ENCODE data around the gene PXYLP1. TPM values are rescaled to one million over a fixed set of nuclear protein-coding genes. Genes with fewer than 3 reads are reported as not detected.

The PXYLP1 gene
- total and polyA plus RNA-seq, 9 of the 15 experiments (the other 6 are each of a cell fraction or from before 2014, with no cell fraction given): 0.80 to 2.9 (median 1.3) TPM

DNA sequence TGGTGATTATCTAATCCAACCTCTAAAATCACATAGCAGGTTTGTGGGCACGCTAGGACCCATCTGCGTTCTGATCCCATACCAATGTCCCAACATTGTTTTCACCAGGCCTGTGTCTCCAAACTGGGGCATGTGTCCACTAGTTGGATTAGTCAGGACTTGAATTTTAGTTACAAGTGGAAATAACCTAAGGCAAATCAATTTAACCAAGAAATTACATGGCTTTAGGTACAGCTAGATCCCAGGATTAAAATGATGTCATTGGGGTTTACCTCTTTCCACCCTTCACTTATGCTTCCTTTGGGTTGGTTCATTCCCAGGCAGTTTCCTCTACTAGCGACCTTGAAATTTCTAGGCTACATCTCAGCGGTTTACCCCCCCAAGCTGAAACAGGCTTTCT lies 47.2 kb upstream of the PXYLP1 start (continued):
- TF ChIP-seq PHB2 (IDR thresholded peaks at IDR 0.05; ENCODE audit: low read depth) (no peak), ELF4 (CRISPR knock-in tag; IDR thresholded peaks at IDR 0.05) (no peak), CBFA2T3 (IDR thresholded peaks at IDR 0.05) (no peak), MXI1 (IDR thresholded peaks at IDR 0.05; ENCODE audit: low read depth, low read length) (no peak), ZNF316 (IDR thresholded peaks at IDR 0.05) (no peak)
- TF ChIP-seq, protein P1, sequence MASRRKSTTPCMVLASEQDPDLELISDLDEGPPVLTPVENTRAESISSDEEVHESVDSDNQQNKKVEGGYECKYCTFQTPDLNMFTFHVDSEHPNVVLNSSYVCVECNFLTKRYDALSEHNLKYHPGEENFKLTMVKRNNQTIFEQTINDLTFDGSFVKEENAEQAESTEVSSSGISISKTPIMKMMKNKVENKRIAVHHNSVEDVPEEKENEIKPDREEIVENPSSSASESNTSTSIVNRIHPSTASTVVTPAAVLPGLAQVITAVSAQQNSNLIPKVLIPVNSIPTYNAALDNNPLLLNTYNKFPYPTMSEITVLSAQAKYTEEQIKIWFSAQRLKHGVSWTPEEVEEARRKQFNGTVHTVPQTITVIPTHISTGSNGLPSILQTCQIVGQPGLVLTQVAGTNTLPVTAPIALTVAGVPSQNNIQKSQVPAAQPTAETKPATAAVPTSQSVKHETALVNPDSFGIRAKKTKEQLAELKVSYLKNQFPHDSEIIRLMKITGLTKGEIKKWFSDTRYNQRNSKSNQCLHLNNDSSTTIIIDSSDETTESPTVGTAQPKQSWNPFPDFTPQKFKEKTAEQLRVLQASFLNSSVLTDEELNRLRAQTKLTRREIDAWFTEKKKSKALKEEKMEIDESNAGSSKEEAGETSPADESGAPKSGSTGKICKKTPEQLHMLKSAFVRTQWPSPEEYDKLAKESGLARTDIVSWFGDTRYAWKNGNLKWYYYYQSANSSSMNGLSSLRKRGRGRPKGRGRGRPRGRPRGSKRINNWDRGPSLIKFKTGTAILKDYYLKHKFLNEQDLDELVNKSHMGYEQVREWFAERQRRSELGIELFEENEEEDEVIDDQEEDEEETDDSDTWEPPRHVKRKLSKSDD (conservative IDR thresholded peaks at IDR 0.05; ENCODE audit: low read length): no peak

GRCh38 chr3:141191097-141191749 lies 40.4 kb upstream of the PXYLP1 start:
- intact Hi-C loops (cut with micrococcal nuclease) (loop anchor here (5.0 kb wide), 1 partner anchor 74 kb away; no protein-coding TSS in a partner anchor), in situ Hi-C loops (cut with MboI) (loop anchor here (5.0 to 25.0 kb wide), 3 partner anchors 84 to 276 kb away; no protein-coding TSS in a partner anchor)
- Histone ChIP-seq H2AFZ (ENCODE audit: low read depth, low read length) (no peak overlapping the region), H3K27ac (ENCODE audit: extremely low read depth, low read depth, low read length) (no peak overlapping the region), H3K79me2 (ENCODE audit: control insufficient read depth, insufficient read depth, low read length) (no peaks in the 10 kb centered on the region), H3K27me3 (ENCODE audit: control insufficient read depth in 2 of 2, insufficient read depth in 2 of 2, low read length in 2 of 2) (peaks cover 23 to 33% of the 10 kb centered on the region in 2 experiments; a peak in 4 of 5 replicates), H3K4me2 (ENCODE audit: insufficient read depth, low read length) (no peak overlapping the region), H3K9me3 (replicated peaks; ENCODE audit: control insufficient read depth, insufficient read depth, low read depth, low read length) (no peaks in the 10 kb centered on the region), H3K9ac (ENCODE audit: insufficient read depth in 1 of 2, low read depth in 2 of 2, low read length in 2 of 2) (no peak overlapping the region), H3K36me3 (ENCODE audit: control insufficient read depth, insufficient read depth, low read length) (no peaks in the 10 kb centered on the region), H4K20me1 (replicated peaks; ENCODE audit: control insufficient read depth, insufficient read depth, low read length) (no peaks in the 10 kb centered on the region), H3K9me1 (ENCODE audit: control insufficient read depth, insufficient read depth, low read length) (no peaks in the 10 kb centered on the region), H3K4me1 (replicated peaks in 1 of 2; ENCODE audit: control insufficient read depth in 2 of 2, insufficient read depth in 2 of 2, low read length in 2 of 2) (no peaks in the 10 kb centered on the region), H3K4me3 (no peak overlapping the region)
- DNase-seq (ENCODE audit: extremely low read depth in 1 of 4, low spot score in 3 of 4) (no peak), FAIRE-seq (no peak), ATAC-seq (no peak)
- ChIA-PET CTCF (ENCODE audit: low intra/inter-chr PET ratio) (interaction anchor here (0.9 to 2.8 kb wide), 4 partner anchors 165 to 293 kb away, joined by 3 to 21 read pairs (median 12); no protein-coding TSS in a partner anchor), POLR2A (no interaction called here)
- WGBS (ENCODE audit: insufficient coverage, low coverage, missing lambda C conversion rate): 6% methylated on average over 2 of the region's 2 CpGs
- TF ChIP-seq ZNF184 (CRISPR knock-in tag; IDR thresholded peaks at IDR 0.05): no peak
- TF ChIP-seq SRSF7 (optimal IDR thresholded peaks at IDR 0.05; ENCODE audit: low read depth, low read length): no peak
- TF ChIP-seq SRF (CRISPR knock-in tag; IDR thresholded peaks at IDR 0.05): no peak
- no TSS peak for BruUV-seq (replicated peaks)

All from K562 (cell line).